ENCODE data around the gene MAP4K5. TPM values are rescaled to one million over a fixed set of nuclear protein-coding genes. Genes with fewer than 3 reads are reported as not detected.

Gene MAP4K5
- total RNA-seq, 1 experiment from 2014 or later: 42.7 TPM

GRCh38 chr14:50573862-50574261 is 41.5 kb upstream of the MAP4K5 start:
- H3K9me3 Mint-ChIP-seq: peaks cover 14 to 15% of the 10 kb centered on the region in 2 experiments
- Histone ChIP-seq H2BK20ac (ENCODE audit: low read depth, low read length, poor library complexity, severe bottlenecking) (no peak overlapping the region), H3K4me1 (ENCODE audit: insufficient read depth, low read length) (no peaks in the 10 kb centered on the region), H2BK15ac (ENCODE audit: low read depth, low read length) (no peak overlapping the region), H2BK12ac (ENCODE audit: insufficient read length, low read depth, low read length) (no peak overlapping the region), H4K8ac (replicated peaks; ENCODE audit: insufficient read length, low read depth, low read length) (no peak overlapping the region), H3K4ac (ENCODE audit: low read depth, low read length) (no peak overlapping the region), H3K27ac (ENCODE audit: insufficient read length, low read depth, low read length) (no peak overlapping the region), H3K23me2 (ENCODE audit: insufficient read length, low read depth, low read length, poor library complexity, severe bottlenecking) (no peaks in the 10 kb centered on the region), H3K9me3 (ENCODE audit: control insufficient read depth, low read depth, low read length) (no peaks in the 10 kb centered on the region), H3K79me1 (ENCODE audit: insufficient read depth, low read depth, low read length, poor library complexity, severe bottlenecking) (no peaks in the 10 kb centered on the region), H3K79me2 (ENCODE audit: insufficient read depth, low read length) (no peaks in the 10 kb centered on the region), H2BK5ac (ENCODE audit: insufficient read length, low read length) (no peak overlapping the region), H3K23ac (ENCODE audit: insufficient read length, low read depth, low read length) (no peak overlapping the region), H3K4me2 (ENCODE audit: insufficient read depth, insufficient read length, low read length) (no peak overlapping the region), H4K20me1 (ENCODE audit: control insufficient read depth, insufficient read depth, insufficient read length) (no peaks in the 10 kb centered on the region), H4K91ac (ENCODE audit: insufficient read length, low read depth, low read length) (no peak overlapping the region), H3K56ac (ENCODE audit: insufficient read length, low read depth, low read length) (no peak overlapping the region), H4K5ac (ENCODE audit: insufficient read length, low read depth, low read length) (no peak overlapping the region), H2AK5ac (ENCODE audit: insufficient read length, low read length) (no peak overlapping the region), H3K9ac (ENCODE audit: extremely low read depth, insufficient read length, low read length) (no peak overlapping the region), H3T11ph (ENCODE audit: low read length) (no peak overlapping the region), H3K14ac (ENCODE audit: insufficient read depth, low read length) (no peak overlapping the region), H2BK120ac (ENCODE audit: low read depth, low read length, poor library complexity, severe bottlenecking) (no peak overlapping the region), H2AFZ (ENCODE audit: low read length) (no peak overlapping the region), H3K27me3 (ENCODE audit: insufficient read depth, low read length) (no peaks in the 10 kb centered on the region), H3K18ac (ENCODE audit: insufficient read length, low read depth, low read length) (no peak overlapping the region)
- no peak overlapping the region for H3K4me3 Mint-ChIP-seq
- peaks cover under 1% of the 10 kb centered on the region in 2 experiments; a peak in 2 of 4 replicates for H3K4me1 Mint-ChIP-seq
- no peak for TF ChIP-seq CTCF (conservative IDR thresholded peaks at IDR 0.05)
- WGBS (ENCODE audit: extremely low coverage, insufficient read length, low lambda C conversion rate): no CpG with 5 or more reads among the region's 2 CpGs
- no peak for DNase-seq
- H3K36me3 Mint-ChIP-seq (ENCODE audit: insufficient read depth in 1 of 3, low read depth in 3 of 3): peaks cover 2 to 15% (median 4%) of the 10 kb centered on the region in 3 experiments; a peak in 6 of 7 replicates
- no peak overlapping the region for H3K27ac Mint-ChIP-seq
- H3K27me3 Mint-ChIP-seq (ENCODE audit: low read depth): no peaks in the 10 kb centered on the region; the same call in 1 of the 2 replicates

All from H9 (cell line).